Sigmoid colon (tissue), 7 donors: ENCODE measurements around the gene CCDC127. TPM values are rescaled to one million over a fixed set of nuclear protein-coding genes. Genes with fewer than 3 reads are reported as not detected.

Experiments used
- DNase-seq: peaks from one replicate; pipeline ENCODE4 v3.0.0-alpha.2; 2019
- H3K27ac ChIP-seq, 4 donors: fragments of 200-600 bp; sonication (generic); one replicate each; pipeline ENCODE4 v1.5.1; 2016 to 2019; ENCODE audit warnings: mild to moderate bottlenecking in 1 of 4
- H3K27me3 ChIP-seq, 3 donors: fragments of 200-600 bp; sonication (generic); one replicate each; pipeline ENCODE4 v1.5.1; 2019; ENCODE audit warnings: mild to moderate bottlenecking in 1 of 3
- H3K36me3 ChIP-seq, 4 donors: fragments of 200-600 bp; sonication (generic); one replicate each; pipeline ENCODE4 v1.5.1; 2016 to 2019
- H3K4me1 ChIP-seq, 4 donors: fragments of 200-600 bp; sonication (generic); one replicate each; pipeline ENCODE4 v1.5.1; 2017 to 2019
- H3K4me3 ChIP-seq, 4 donors: fragments of 200-600 bp; sonication (generic); one replicate each; pipeline ENCODE4 v1.5.1; 2017 to 2019; ENCODE audit warnings: mild to moderate bottlenecking in 2 of 4, moderate library complexity in 1 of 4
- H3K9me3 ChIP-seq, 4 donors: fragments of 200-600 bp in 3 of 4; sonication (generic) in 3 of 4; one replicate each; pipeline versions ENCODE4 v1.5.1 to v1.6.1; 2013 to 2019
- CTCF ChIP-seq, 4 experiments: fragments of 450-650 bp in 3 of 4; fragments of 200-600 bp in 1 of 4; IDR thresholded peaks; one replicate each; pipeline ENCODE4 v1.5.1; 2016 to 2019; ENCODE audit warnings: antibody characterized with exemption in 4 of 4, mild to moderate bottlenecking in 3 of 4, moderate library complexity in 2 of 4
- EP300 ChIP-seq, 4 donors: sonication (generic); formaldehyde crosslinking; IDR thresholded peaks; one replicate each; pipeline ENCODE4 v1.6.1; 2017; ENCODE audit warnings: antibody characterized with exemption in 4 of 4
- POLR2A ChIP-seq, 2 donors: fragments of 450-650 bp; IDR thresholded peaks; one replicate each; pipeline ENCODE4 v1.6.1; 2016; ENCODE audit warnings: antibody characterized with exemption in 2 of 2, mild to moderate bottlenecking in 2 of 2, moderate library complexity in 2 of 2
- POLR2AphosphoS5 ChIP-seq, 4 donors: sonication (generic); formaldehyde crosslinking; IDR thresholded peaks; one replicate each; pipeline ENCODE4 v1.6.1; 2017; ENCODE audit warnings: antibody characterized with exemption in 4 of 4
- WGBS, 2 donors: extraction: QIAGEN DNeasy Blood & Tissue Kit; methylation state at CpG; one replicate each; pipeline ENCODE4 v1.1.7; 2013; 5-methylcytosine and 5-hydroxymethylcytosine counted together
- intact Hi-C: fragments of 100-400 bp; cut with DNase I; formaldehyde crosslinking; loops from one replicate; pipeline ENCODE4 v1.15.1; 2023
- polyA plus RNA-seq, 3 donors: library from polyadenylated mRNA; stranded (reverse); fragments of 200-250 nt; gene quantifications; one replicate each; pipeline ENCODE4 v1.2.3, GENCODE V29; 2013
- total RNA-seq, 4 donors: library from RNA; depleted of rRNA; stranded (reverse); fragments of >200 nt; gene quantifications; one replicate each; pipeline ENCODE4 v1.1.0, GENCODE V29; 2016
- donor health status: healthy with polysubstance abuse.
- donor health status: Bipolar disorder and iron deficiency.
- donor health status: healthy.

The CCDC127 gene
- total and polyA plus RNA-seq, 7 donors: 1.2 to 8.3 (median 5.7) TPM

GRCh38 chr5:160173-160510, 57.8 kb downstream of the CCDC127 start:
- Histone ChIP-seq H3K27ac (no peak overlapping the region), H3K27me3 (no peaks in the 10 kb centered on the region), H3K9me3 (no peaks in the 10 kb centered on the region), H3K36me3 (no peaks in the 10 kb centered on the region), H3K4me3 (no peak overlapping the region), H3K4me1 (no peaks in the 10 kb centered on the region)
- TF ChIP-seq POLR2A (IDR thresholded peaks at IDR 0.05) (no peak), CTCF (IDR thresholded peaks at IDR 0.05) (no peak), POLR2AphosphoS5 (IDR thresholded peaks at IDR 0.05) (no peak), EP300 (IDR thresholded peaks at IDR 0.05) (no peak)
- DNase-seq: peak; percentile 48
- WGBS, 2 donors: 84 to 86% methylated on average over 14 of the region's 14 CpGs
- intact Hi-C loops: no loop called here

- Histone ChIP-seq H3K9me3 (no peaks in the 10 kb centered on the region), H3K27ac (no peak overlapping the region), H3K4me3 (no peak overlapping the region), H3K4me1 (no peaks in the 10 kb centered on the region), H3K36me3 (no peaks in the 10 kb centered on the region), H3K27me3 (no peaks in the 10 kb centered on the region)
- TF ChIP-seq POLR2AphosphoS5 (IDR thresholded peaks at IDR 0.05) (no peak), POLR2A (IDR thresholded peaks at IDR 0.05) (no peak), CTCF (IDR thresholded peaks at IDR 0.05) (no peak), EP300 (IDR thresholded peaks at IDR 0.05) (no peak)
- no peak for DNase-seq
- 61 to 68% methylated on average over 19 of the region's 19 CpGs for whole genome bisulfite sequencing, 2 donors
- intact Hi-C loops: no loop called here
Observed at GRCh38 chr5:159448-160172, 58.3 kb downstream of the CCDC127 start.

- H3K4me3 ChIP-seq: no peak overlapping the region
- 69 to 76% methylated on average over 17 of the region's 17 CpGs for WGBS, 2 donors
- DNase-seq: no peak
- no peak overlapping the region for H3K27ac ChIP-seq
- intact Hi-C loops: no loop called here
- no peaks in the 10 kb centered on the region for H3K9me3 ChIP-seq
- no peak for TF ChIP-seq CTCF (IDR thresholded peaks at IDR 0.05)
- TF ChIP-seq POLR2AphosphoS5 (IDR thresholded peaks at IDR 0.05): no peak
- TF ChIP-seq POLR2A (IDR thresholded peaks at IDR 0.05): no peak
- TF ChIP-seq EP300 (IDR thresholded peaks at IDR 0.05): no peak
- no peaks in the 10 kb centered on the region for H3K36me3 ChIP-seq
- H3K4me1 ChIP-seq: no peaks in the 10 kb centered on the region
- no peaks in the 10 kb centered on the region for H3K27me3 ChIP-seq
Observed at GRCh38 chr5:158807-159447, 59.0 kb downstream of the CCDC127 start.

- H3K4me1 ChIP-seq: no peaks in the 10 kb centered on the region
- TF ChIP-seq POLR2AphosphoS5 (IDR thresholded peaks at IDR 0.05) (no peak), CTCF (IDR thresholded peaks at IDR 0.05) (no peak), POLR2A (IDR thresholded peaks at IDR 0.05) (no peak), EP300 (IDR thresholded peaks at IDR 0.05) (no peak)
- WGBS, 2 donors: 87 to 92% methylated on average over 11 of the region's 11 CpGs
- H3K27me3 ChIP-seq: no peaks in the 10 kb centered on the region
- peak; percentile 52 for DNase-seq
- no peaks in the 10 kb centered on the region for H3K9me3 ChIP-seq
- H3K4me3 ChIP-seq: no peak overlapping the region
- no peak overlapping the region for H3K27ac ChIP-seq
- H3K36me3 ChIP-seq: no peaks in the 10 kb centered on the region
- intact Hi-C loops: no loop called here
Observed at GRCh38 chr5:157801-158200, 60.2 kb downstream of the CCDC127 start.
